ENCODE measurements around the gene RRAS.

RRAS gene

DNA sequence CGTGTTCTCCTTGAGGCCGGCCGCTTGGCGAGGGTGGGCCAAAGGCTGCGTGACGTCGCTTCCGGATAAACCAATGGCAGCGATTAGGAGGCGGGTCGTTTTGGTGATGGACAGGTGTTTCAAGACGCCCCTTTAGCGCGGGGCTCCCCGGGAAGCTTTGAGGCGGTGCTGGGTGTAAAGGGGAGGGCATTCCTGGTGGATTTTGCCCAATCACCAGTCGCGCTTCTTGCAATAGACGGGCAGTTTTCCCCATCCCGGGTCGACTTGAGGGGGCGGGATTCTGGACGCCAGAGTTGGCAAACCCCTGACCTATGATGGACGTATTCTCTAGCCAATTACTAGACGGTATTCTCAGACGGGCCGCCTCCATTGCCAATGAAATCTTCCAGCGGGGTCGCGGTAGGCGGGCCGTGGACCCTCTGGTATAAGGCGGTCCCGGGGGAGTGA lies 36.9 kb upstream of the RRAS start:
- DNase-seq, result peak; percentile 100

- DNase-seq, result peak; percentile 62 to 83
These were observed 36.3 kb upstream of the RRAS start for GRCh38 chr19:49676136-49676783.

DNA sequence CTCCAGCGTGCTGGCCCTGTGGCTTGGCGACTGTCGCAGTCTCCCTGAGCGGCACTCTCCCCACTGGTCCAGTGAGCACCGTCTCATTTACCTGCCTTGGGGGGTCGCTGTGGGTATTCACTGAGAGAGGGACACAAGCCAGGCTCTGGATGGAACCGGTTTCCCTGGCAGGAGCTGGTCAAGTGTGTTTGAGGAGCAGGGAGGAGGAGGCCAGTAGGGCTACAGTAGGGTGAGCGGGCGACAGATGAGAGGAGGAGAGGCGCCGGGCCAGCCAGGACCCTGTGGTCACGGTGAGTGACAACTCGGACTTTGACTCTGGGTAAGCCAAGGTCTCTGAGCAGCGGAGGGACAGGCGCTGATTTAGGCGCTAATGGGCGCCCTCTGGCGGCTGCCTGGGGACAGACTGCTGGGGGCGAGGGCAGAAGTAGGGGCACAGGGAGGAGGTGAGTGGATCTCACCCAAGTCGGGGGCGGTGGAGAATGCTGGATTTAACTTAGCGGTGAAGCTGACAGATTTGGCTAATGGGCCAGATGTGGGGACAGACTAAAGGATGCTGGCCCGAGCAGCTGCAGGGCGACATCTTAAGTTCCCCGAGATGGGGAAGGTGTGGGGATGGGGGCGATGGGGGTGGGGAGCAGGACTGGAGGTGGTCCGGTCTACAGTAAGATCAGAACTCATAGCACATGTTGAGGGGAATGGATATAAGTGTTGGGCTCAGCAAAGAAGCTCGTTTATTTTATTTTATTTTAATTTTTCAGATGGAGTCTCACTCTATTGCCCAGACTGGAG lies 32.4 kb upstream of the RRAS start:
- peak in 1 of 2 experiments; percentile 37 for DNase-seq

- DNase-seq, result no peak
These were observed 29.6 kb upstream of the RRAS start for GRCh38 chr19:49669516-49669915.

GRCh38 chr19:49667473-49667872 lies 27.5 kb upstream of the RRAS start:
- DNase-seq, result no peak

DNA sequence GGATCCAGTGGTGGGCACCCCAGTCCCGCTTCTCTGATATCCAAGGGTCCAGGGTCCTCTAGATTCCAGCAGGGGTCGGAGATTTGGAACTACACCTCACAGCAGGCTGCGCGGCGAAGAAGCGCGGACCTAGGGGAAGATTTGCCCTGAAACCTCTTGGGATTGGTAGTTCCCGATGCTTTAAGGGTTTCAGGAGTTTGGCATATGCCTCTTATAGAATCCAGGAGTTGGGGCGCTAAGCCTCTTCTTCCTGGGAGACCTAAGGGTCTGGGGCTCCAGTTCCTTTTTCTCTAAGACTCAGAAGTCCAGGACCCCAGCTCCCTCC lies 26.1 kb upstream of the RRAS start:
- DNase-seq, result no peak

- DNase-seq, result peak; percentile 37 to 66
These were observed 25.6 kb upstream of the RRAS start, which contains the start of the genes BCL2L12 and IRF3 for GRCh38 chr19:49665351-49666119. TSS of gene BCL2L12 (plus strand) at chr19:49665933. CDS start at chr19:49666693, 760 bp downstream. TSS of gene IRF3 (minus strand) at chr19:49665857. CDS start at chr19:49664838, 1,019 bp downstream.

- DNase-seq, result no peak
These were observed 25.1 kb upstream of the RRAS start for GRCh38 chr19:49665036-49665350.

DNA sequence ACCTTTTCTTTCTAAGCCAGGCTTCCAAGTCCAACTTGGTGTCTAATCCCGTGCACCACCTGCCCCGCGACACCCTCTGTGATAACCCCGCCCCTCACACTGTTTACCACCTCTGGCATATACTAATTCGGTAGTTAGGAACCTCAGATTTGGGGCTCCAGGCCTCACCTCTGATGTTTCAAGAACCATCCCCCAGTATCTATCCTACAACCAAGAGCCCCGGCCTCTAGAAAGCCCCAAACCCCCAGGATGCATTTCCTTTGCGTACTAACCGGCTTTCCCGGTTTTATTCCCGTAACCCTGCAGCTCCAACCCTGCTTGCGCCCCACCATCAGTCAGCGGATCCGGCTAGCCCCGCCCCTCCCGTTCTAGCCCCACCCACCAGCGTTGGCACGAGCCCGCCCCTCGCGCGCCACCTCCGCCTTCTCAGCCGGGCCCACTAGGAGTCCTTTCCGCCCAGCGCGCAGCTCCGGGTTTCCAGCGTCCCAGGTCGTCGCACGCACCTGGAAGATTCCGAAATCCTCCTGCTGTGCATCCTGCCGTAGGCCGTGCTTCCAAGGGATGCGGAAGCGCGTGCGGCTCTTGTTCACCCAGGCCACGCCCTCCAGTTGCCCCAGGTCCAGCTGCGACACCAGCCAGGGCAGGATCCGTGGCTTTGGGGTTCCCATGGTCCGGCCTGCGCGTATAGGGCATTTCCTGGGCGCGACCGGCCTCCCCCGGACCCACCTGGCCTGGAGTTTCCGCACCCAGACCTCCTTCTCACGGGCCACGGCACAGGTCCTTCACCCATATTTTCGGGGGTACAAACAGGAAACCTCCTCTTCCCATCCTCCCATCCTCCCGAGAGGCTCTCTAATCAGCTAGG lies 24.5 kb upstream of the RRAS start:
- peak; percentile 29 to 60 for DNase-seq

DNA sequence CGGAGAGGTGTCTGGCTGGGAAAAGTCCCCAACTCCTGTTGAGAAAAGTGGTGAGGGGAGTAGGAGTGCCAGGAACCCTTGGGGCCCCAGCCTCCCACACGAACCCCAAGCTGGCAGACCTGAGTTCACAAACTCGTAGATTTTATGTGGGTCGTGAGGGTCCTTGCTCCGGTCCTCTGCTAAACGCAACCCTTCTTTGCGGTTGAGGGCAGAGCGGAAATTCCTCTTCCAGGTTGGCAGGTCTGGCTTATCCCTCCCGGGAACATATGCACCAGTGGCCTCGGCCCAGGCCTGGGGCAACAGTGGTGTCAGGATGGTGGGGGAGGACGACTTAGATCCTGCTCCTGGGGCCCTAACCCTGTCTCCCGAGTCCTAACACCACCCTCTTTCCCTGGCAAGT lies 23.3 kb upstream of the RRAS start:
- no peak for DNase-seq

DNA sequence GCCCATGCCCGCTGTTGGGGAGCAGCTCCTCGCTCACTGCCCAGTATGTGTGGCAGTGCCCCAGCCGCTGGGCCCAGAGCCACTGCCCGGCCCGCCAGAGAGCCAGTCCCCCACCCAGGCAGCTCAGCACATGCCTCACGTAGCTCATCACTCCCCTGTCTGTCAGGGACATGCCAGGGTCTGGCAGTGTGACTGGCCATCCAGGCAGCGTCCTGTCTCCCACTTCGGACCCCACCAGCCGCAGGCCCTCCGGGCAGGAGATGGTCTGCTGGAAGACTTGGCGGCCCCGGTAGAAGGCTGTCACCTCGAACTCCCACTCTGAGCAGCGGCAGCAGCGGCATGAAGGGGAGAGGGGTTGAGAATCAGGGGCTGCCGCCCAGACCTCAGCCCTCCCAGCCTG lies 22.1 kb upstream of the RRAS start:
- DNase-seq, result no peak

DNA sequence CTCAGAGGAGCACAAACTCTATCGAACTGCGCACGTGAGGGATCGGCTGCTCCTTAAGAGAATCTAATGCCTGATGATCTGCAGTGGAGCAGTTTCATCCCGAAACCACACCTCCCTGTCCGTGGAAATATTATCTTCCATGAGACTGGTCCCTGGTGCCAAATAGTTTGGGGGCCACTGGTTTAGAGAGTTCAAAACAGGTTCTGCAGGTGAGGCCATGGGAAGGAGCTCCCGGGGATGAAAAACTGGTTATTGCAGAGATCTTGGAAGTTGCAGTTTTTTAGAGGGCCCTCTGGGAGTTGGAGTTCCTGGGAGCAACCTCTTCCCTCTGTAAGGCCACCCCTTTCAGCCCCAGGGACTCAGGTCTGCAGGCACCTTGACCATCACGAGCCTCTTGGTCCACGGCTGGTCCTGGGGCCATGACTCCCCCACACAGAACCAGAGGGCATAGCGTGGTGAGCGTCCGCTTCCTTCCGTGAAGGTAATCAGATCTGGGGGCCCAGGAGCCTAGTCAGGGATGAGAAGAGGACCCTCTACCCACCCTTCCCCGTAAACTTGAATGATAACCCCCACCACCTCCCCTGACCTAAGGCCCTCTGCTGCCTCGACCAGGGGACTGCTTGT lies 20.5 kb upstream of the RRAS start:
- DNase-seq, result no peak

DNA sequence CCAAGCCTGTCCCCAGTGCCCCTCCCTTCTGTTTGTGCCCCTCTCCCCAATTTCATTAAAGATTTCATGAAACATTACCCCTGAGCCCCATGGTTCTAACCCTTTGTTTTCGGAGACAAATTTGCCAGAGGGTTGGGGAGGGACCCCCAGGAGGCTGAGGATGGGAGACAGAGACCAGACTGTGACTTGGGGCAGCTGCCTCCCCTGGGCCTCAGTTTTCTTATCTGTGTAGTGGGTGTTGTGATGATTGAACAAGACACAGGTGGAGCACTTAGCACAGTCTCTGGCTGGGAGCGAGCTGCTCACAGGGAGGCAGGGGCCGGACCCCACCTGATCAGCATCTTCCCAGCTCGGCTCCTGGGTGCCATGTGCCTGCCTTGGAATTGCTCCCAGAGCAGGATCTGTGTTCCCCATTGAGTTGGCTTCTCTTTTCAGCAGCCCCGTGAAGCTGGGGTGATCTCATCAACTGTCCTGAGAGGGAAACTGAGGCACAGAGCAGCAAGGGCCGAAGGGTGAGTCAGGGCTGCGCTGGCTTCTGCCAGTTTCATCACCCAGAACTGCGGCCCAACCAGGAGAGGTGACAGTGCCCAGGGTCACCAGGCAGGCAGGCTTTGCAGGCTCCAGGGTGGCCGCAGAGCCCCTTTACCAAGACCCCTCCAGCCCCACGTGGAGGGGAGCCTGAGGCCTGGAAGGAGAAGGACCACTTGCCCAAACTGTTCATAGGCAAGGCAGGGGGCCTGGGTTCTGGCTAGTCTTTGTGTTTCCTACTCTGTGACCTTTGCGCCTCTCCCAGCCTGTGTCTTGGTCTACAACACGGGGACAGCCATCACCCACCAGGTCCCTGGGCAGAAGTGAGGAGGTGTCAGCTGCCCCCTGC lies 18.9 kb upstream of the RRAS start:
- DNase-seq, result no peak

GRCh38 chr19:49658139-49658517 lies 18.2 kb upstream of the RRAS start:
- DNase-seq, result no peak

- DNase-seq, result no peak
These were observed 17.7 kb upstream of the RRAS start for GRCh38 chr19:49657493-49658138.

- no peak for DNase-seq
These were observed 16.6 kb upstream of the RRAS start for GRCh38 chr19:49656456-49657109.

- DNase-seq, result no peak
These were observed 15.9 kb upstream of the RRAS start for GRCh38 chr19:49655570-49656455.

GRCh38 chr19:49654581-49654980 lies 14.6 kb upstream of the RRAS start:
- DNase-seq, result no peak

GRCh38 chr19:49653466-49653806 lies 13.5 kb upstream of the RRAS start:
- DNase-seq, result no peak

Data from cerebellar nuclear complex (tissue), 1 donor.